Right hindlimb (tissue), 1 donor: Measurements from ENCODE around the gene DMRT1.

Experiments used
- DNase-seq: peaks from one replicate; pipeline ENCODE4 v3.0.0-alpha.2; 2018

The DMRT1 gene

GRCh38 chr9:1005043-1005667 lies 163.7 kb downstream of the DMRT1 start:
- peak; percentile 46 for DNase-seq

- DNase-seq: no peak
Observed at GRCh38 chr9:1007312-1007711, 165.8 kb downstream of the DMRT1 start.

- DNase-seq: no peak
Observed at GRCh38 chr9:1008216-1008615, 166.7 kb downstream of the DMRT1 start.

- peak; percentile 90 for DNase-seq
Observed at GRCh38 chr9:1009101-1009707, 167.7 kb downstream of the DMRT1 start.

- no peak for DNase-seq
Observed at GRCh38 chr9:1013021-1013420, 171.5 kb downstream of the DMRT1 start.

GRCh38 chr9:1014225-1014624 lies 172.7 kb downstream of the DMRT1 start:
- DNase-seq: no peak

- DNase-seq: no peak
Observed at GRCh38 chr9:1014640-1015039, 173.1 kb downstream of the DMRT1 start.

GRCh38 chr9:1018121-1018520 lies 176.6 kb downstream of the DMRT1 start:
- DNase-seq: no peak
